GM18511 (cell line): ENCODE results near the gene PABPN1L.

Experiments
- ATAC-seq: cut with Tn5 transposase; IDR thresholded peaks from one replicate; pipeline ENCODE4 v1.9.1; 2021; ENCODE audit warnings: mild to moderate bottlenecking, moderate library complexity; ENCODE audit not compliant: unreplicated experiment

PABPN1L gene

DNA sequence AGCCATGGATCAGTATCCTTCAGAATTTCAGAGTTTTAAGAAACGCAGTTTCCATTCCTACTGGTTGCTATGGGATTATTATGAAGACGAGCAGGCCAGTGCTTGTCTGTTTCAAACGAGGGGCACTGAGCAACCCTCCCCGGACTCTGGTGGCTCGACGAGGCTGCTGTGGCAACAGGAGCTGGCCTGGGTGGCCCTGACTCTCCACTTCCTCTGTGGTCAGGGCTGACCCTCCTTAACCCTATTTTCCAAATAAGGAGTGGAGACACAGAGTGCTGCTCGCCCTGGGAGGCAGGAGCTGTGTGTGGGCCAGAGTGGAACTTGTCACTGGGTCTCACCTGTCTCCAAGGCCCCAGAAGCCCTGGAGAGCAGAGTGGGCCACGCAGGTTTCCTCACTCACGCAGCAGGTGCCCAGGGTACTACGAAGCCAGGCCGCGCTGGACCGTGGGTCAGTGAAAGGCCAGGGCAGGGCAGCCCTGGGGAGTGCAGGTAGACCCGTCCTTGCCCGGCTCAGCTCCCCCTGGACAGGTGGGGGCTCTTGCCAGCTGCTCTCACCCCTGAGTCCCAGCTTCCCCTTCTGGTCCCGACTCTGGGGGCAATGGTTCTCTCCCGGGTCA is 13.0 kb downstream of the PABPN1L start:
- no peak for ATAC-seq

DNA sequence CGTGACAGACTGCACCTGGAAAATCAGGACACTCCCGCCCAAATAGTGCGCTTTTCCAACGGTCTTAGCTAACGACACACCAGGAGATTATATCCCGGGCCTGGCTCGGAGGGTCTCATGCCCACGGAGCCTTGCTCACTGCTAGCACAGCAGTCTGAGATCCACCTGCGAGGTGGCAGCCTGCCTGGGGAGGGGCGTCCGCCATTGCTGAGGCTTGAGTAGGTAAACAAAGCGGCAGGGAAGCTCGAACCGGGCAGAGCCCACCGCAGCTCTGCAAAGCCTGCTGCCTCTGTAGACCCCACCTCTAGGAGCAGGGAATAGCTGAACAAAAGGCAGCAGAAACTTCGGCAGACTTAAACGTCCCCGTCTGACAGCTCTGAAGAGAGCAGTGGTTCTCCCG is 14.8 kb downstream of the PABPN1L start:
- ATAC-seq: no peak

DNA sequence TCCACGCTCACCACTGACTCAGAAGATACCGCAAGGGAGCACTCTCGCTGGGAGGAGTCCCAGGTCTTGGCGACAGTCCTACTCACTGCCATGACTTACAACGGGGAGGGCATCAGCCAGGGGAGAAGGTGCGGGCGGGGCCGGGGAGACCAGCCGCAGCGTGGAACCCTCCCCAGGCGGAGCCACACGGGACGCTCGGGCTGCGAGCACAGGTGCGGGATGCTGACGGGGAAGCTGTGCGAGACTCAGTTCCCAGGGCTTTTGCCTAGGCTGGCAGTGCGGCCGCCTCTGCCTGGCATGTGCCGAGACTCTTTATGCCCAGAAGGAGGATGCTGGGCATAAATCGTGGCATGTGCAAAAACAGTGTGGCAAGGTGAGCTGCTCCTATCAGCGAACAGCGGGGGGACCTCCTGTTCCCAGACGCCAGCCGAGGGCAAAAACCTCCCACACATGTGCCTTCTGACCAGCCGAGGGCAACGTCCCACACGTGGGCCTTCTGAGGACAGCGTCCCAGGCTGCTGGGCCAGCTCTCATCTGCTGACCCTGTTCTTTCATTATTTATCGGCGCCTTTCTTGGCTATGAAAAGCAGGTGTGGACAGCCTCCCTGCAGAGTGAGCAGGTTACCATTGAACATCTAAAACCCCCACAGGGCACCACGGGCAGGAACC is 15.8 kb downstream of the PABPN1L start:
- no peak for ATAC-seq

DNA sequence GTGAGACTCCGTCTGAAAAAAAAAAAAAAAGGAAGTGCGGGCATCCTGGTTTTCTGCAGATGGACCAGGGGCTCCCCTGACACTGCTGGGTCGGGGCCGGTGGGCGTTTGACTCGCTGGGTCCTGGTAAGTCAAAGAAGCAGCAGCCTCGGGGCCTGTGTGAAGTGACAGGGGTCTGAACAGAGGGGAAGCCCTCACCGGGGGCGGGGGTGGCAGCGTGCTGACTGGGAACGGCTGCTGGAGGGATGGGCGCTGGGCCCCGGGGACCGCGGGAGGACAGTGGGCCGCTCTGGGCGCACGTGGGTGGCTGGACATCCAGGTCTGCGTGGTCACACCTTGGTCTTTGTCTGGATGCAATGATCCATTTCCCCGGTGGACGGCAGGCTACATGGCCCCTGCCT is 17.9 kb downstream of the PABPN1L start:
- ATAC-seq: no peak

DNA sequence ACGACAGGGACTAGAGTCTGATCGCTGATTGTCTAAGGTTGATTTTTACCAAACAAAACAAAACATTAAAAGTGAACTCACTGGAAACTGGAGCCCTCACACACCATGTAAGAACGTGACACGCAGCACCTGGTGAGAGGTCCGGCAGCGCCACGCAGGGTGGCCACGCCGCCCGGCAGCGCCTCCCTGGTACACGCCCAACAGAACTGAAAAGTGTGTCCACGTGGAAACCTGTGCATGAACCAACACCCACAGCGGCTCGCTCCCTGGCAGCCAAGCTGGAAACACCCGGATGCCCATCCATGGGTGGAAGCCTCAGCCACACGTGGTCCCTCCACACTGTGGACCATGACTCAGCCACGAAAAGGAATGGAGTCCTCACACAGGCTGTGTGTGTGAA is 18.8 kb downstream of the PABPN1L start:
- ATAC-seq: no peak

DNA sequence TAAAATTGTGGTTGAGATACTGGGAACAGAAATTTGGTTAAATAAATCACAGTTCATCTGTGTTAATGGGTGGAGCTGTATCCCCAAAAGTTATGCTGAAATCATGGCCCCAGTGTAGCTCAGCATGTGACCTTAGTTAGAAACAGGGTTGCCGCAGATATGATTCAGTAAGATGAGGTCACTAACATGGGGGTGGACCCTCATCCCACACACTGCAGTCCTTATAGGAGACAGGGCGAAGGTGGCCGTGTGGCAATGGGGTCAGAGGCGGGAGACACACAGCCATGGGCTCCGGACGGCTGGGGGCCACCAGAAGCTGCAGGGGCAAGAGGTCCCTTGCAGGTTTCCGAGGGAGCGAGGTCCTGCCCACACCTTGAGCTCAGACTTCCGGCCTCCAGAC is 20.4 kb downstream of the PABPN1L start:
- ATAC-seq: no peak

DNA sequence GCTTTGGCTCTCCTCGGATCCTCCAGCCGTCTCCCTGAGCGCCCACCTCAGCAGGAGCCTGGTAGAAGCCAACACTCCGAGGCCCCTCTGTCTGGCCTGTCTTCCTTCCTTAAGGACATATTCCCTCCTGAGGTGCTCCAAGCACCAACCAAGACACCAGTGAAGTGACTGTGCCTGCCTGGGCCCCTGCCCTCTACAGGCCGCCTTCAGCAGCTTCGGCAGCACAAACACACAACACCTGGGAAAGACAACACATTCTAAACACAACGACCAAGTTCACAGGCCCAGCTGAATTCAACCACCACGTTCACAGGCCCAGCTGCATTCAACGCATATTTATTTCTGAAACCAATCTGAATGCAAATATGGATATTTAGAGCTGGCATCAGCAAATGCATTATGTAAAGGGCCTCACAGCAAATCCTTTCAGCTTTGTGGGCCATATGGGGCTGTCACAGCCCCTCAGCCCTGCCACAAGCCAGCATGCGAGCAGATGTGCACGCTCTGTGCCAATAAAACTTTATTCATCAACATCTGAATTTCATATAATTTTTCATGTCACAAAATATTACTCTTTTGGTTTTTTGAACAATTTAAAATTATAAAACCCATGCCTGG is 21.9 kb downstream of the PABPN1L start:
- ATAC-seq: no peak

DNA sequence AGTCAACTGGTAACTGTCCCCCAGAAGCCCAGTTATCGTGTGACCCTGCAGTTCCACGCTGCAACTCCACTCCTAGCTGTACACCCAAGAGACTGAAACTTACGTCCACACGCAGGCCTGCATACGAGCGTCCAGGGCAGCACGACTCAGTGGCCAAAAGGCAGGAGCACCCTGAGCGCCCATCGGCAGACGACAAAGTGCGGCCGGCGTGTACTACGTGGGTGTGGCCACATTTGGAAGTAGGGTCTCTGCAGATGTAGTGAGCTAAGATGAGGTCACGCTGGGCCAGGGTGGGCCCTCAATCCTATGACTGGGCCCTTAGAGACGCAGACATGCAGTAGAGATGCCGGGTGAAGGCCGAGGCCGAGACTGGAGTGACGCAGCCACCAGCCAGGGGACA is 23.2 kb downstream of the PABPN1L start:
- no peak for ATAC-seq

DNA sequence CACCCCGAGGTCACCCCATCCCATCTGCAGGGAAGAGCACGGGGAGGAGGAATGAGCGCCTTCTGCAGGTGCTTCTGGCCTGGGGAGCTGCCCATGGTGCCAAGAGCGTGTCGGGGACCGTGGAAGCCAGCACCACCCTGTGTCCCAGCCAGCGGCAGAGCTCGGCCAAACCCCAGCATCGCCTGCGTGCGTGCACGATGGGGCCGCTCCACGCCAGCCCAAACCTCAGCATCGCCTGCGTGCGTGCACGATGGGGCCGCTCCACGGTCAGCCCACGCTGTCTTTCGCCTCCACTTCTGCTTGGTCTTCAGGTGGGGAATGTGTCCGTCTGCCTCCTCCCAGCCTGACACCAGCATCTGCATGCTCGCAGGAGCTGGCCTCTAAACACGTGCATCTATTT is 23.7 kb downstream of the PABPN1L start:
- no peak for ATAC-seq

DNA sequence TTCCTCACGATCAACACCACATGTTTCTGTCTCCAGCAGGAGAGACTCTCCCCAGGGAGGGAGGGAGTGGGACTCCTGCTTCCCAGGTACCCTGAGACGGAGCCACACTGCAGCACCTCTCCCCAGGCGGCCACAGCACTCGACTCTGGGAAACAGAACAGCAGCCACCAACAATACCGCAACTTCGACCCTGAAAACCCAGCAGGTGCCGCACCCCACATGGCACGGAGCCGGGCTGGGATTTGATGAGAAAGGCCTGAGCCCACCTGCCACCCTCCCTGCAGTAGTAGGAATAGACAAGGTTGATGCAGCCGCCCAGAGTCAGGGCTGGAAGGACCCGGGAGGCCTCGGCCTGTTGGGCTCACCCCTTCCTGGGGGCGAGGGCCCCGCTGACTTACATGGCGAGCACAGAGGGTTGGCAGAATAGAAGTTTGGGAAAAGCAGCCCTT is 24.1 kb downstream of the PABPN1L start:
- ATAC-seq: no peak

DNA sequence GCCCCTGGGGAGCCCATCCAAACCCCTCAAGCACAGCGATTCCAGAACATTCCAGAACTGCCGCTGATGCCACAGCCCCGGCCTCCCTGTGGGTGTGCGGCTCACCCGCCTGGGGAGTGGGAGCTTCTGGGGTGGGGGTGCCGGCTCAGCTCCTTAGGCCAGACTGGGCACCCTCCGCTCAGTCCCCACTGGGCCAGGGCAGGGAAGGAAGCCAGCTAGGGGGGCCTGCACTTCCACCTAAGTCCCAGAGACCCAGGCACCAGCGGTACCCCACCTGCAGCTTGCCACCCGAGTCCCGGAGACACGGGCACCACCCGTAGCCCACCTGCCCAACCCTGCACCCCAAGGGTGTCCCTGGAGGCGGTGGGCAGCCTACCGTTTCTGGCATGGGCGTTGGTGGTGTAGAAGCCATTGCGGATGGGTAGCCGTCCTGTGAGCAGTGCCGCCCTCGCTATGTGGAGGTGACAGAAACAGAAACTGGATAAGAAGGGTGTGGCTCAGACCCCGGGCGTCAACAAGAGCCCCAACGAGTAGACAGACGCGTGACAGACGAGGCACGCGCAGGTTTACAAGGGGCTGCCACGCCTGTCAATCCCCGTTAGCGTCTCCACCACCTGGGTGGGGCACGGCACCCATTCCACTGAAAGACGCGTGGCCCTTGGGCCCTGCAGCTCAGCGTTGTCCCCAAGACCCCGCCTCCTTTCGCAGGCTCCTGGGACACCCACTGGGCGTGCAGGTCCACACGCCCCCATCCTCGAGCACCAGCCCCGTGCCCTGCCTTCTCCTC is 24.7 kb downstream of the PABPN1L start:
- ATAC-seq: no peak

DNA sequence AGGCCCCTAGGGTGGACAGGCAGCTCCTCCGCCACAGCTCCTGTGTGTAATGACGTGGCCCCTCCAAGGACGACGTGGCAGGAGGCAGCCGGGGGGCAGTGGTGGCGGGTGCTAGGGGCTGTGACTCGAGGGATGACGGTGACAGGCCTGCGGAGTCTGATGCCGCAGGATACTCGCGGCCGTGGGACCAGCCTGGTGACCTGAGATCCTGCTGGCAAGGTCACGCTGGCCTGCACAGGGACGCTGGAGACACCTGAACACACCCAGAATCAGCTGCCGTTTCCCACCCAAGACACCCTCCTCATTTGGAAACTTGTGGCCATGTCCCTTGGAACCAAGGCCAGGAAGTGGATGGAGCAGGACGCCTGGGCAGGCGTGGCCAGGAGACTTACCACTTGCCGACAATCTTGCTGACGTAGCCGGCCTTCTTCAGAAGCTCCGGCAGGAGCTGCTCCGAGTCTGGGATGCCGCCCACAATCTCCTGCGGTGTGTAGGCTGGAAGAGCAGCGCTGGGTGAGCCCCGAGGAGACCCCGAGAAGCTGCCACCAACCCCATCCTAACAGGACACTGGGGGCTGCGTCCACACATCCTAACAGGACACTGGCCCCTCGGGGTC is 25.8 kb downstream of the PABPN1L start:
- no peak for ATAC-seq

DNA sequence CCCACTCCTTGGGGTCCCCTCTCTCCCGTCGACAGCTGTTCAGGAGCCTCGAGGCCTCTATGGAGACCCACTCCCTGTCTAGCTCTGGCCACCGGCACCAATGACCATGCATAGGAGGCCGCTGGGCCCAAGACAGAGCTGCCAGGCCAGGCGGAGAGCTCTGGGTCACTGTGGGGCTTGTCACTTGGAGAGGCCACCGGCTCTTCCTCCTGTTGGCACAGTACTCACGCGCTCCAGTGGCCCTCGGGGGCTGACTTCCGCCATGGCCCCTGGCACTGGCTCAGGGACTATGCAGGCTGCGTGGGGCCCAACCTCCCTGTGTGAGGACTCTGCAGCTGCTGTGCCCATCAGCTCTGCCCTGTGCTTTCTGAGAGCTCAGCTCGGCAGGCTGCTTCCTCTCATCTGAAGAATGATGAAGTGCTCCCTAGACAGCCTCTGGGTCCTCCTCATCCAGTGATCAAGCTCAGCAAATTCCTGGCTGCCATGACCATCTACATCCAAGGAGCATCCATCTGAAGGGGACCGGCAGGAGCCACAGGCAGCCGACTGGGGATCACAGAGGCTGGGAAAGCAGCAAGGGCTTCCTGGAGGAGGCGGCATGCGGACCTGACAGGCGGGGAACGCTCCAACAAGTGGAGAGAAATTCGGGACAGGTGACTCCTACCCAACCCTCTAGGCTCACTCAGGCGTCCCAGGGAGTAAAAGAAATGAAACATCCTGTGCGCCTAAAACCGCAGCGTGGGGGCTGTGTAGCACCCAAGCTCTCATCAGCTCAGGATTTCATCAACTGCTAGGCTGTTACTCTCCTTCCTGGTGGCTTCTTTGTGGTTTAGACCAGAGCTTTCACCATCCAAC is 26.5 kb downstream of the PABPN1L start:
- ATAC-seq: no peak

DNA sequence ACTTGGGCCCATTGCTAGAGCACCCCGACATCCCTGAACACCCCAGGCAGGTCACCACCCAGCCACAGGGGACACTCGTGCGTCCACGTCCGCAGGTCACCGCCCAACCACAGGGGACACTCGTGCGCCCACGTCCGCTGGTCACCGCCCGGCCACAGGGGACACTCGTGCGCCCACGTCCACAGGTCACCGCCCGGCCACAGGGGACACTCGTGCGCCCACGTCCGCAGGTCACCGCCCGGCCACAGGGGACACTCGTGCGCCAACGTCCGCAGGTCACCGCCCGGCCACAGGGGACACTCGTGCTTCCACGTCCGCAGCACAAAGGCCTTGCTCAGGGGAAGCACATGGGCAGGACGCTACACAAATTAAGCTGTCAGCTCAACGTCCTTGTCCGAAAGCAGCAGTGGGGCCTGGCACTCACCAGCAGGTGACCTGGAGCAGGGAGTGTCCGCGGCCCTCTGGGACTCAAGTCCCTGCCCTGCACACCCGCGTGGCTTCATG is 27.4 kb downstream of the PABPN1L start:
- no peak for ATAC-seq

DNA sequence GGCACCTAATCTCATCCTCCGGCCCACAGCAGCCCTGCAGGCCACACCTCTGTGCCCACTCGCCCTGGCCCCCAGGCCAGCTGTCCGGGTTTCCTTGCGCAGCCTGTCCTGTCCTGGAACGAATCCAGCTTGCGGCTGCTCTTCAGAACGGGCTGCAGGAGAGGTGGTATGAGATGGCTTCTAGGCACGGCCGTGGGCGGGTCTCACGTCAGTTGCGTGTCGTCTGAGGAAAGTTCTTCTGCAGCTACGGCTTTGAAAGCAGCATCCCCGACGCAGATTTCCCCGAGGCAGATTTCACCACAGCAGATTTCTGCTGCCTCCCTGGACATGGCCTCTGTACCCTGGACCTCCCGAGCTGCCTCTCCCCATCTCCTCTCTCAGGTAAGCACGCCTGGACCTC is 27.9 kb downstream of the PABPN1L start:
- ATAC-seq: no peak

DNA sequence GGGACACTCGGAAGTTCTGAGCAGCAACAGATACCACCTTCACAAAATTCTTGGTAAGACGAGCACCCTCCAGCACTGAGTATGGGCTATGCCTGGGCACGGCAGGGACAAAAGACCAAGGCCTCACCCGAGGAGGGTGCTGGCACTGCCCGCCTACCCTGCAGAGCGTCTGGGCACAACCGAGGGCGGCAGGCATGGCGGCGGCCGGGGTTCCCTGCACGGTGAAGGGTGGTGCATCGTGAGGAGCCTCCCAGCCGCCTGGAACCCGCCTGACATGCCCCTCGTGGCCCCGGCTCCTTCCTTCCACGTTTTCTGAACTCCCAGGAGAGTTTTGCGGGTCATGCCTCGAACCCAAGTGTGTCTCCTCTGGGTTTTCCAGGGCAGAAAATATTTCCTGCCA is 28.7 kb downstream of the PABPN1L start:
- no peak for ATAC-seq

DNA sequence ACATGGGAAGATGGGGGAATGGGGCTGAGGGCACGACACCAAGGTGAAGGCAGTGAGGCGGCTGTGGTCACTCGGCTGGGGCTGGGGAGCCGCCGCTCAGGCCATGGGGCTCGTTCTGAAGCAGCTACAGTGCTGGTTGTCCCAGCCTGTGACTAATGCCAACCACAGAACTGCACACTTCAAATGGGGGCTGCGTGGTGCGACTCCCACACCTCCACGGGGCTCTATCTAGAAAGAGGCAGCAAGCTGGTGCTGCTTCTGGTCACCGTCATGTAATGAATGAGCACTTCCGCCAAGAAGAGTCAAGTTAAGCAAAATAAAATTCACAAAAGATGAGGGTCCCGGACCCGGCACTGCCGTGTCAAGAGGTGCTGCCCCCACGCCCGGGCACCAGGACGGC is 29.7 kb downstream of the PABPN1L start:
- ATAC-seq: no peak

DNA sequence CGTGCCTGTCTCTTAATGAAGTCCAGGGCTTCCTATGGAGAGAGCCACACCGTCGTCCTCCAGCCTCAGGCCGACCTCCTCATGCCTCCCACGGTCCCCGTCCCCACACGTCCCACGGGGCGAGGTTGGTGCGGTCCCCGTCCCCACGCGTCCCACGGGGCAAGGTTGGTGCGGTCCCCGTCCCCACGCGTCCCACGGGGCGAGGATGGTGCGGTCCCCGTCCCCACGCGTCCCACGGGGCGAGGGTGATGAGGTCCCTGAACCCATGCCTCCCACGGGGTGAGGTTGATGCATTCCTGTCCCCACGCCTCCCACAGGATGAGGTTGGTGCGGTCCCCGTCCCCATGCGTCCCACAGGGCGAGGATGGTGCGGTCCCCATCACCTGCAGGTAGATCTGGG is 30.6 kb downstream of the PABPN1L start:
- ATAC-seq: no peak

DNA sequence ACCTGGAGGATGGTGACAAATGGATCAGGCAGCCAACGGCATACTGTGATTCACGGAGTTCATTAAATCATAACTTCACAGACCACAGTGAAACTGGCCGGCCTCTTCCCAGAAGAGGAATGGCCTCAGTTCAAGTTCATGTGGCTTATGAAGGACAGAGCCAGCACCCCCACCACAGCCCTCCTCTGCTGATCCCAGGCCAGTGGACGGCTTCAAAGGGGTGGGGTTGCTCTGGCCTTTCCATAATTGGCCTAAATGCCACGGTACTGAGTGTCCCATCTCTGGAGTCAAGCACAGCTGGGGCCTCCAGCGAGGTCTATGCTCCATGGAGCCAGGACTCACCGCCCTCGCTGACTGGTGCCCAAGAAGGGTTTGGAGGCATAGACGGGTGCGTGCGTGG is 31.1 kb downstream of the PABPN1L start:
- ATAC-seq: no peak

DNA sequence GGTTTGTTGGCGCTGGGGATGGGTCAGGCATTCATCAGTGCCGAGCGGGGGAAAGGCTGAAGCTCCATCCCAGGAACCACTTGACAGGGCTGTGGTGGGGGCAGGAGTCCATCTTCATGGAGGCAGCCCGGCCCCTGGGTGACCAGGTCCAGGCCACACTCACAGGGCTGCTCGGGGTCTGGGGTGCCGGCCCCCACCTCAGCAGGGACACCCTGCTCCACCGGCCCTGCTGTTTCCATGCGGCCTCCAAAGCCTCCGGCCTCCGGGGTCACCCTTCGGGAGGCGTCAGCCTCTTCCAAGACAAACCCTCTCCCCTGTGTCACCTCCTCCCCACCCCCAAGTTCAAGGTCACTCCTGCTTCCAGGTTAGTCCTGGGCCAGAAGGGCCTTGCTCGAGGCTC is 31.8 kb downstream of the PABPN1L start:
- no peak for ATAC-seq
